Body of pancreas (tissue), 4 donors: ENCODE data around the gene CCDC138.

ENCODE experiments used
- POLR2A ChIP-seq, 3 donors: fragments of 450-650 bp; IDR thresholded peaks; one replicate each; pipeline ENCODE4 v1.6.1; 2016; ENCODE audit warnings: antibody characterized with exemption in 3 of 3, mild to moderate bottlenecking in 2 of 3
- TF ChIP-seq, protein P1 (sequence below), 7 experiments: fragments of 450-650 bp in 4 of 7; fragments of 200-600 bp in 3 of 7; sonication (generic) in 3 of 7; IDR thresholded peaks; one replicate each; pipeline ENCODE4 v1.5.1; 2016 to 2019; ENCODE audit warnings: antibody characterized with exemption in 7 of 7

DNA sequence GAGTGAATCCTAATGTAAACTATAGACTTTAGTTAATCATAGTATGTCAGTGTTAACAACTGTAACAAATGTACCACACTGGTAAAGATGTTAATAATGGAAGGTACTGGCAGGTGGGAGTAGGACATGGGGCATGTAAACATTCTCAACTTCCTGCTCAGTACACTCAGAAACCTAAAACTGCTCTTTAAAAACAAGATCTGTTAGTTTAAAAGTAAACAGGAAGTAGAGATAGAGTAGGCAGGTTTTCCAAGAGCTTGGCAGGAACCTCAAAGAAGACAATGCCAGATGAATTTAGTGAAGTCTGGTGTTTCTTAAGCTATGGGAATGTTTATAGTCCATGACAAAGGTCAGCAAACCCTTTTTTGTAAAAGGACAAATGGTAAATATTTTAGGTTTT is 46.6 kb downstream of the CCDC138 start:
- TF ChIP-seq, protein P1, sequence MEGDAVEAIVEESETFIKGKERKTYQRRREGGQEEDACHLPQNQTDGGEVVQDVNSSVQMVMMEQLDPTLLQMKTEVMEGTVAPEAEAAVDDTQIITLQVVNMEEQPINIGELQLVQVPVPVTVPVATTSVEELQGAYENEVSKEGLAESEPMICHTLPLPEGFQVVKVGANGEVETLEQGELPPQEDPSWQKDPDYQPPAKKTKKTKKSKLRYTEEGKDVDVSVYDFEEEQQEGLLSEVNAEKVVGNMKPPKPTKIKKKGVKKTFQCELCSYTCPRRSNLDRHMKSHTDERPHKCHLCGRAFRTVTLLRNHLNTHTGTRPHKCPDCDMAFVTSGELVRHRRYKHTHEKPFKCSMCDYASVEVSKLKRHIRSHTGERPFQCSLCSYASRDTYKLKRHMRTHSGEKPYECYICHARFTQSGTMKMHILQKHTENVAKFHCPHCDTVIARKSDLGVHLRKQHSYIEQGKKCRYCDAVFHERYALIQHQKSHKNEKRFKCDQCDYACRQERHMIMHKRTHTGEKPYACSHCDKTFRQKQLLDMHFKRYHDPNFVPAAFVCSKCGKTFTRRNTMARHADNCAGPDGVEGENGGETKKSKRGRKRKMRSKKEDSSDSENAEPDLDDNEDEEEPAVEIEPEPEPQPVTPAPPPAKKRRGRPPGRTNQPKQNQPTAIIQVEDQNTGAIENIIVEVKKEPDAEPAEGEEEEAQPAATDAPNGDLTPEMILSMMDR (IDR thresholded peaks at IDR 0.05): no peak
- no peak for TF ChIP-seq POLR2A (IDR thresholded peaks at IDR 0.05)
